CD4-positive, alpha-beta memory T cell (primary cell): ENCODE results near the gene COA1. TPM values are rescaled to one million over a fixed set of nuclear protein-coding genes. Genes with fewer than 3 reads are reported as not detected.
A peak's percentile ranks its signal among the peaks of the same experiment; 100 is the strongest.

Experiments
- CTCF ChIA-PET: fragments of 350-600 bp; sonication (Branson Sonifier 250); formaldehyde crosslinking; loops from one replicate; lab custom pipeline; 2021; ENCODE audit warnings: inconsistent platforms; ENCODE audit not compliant: partially characterized antibody; lab: Charles Lee
- POLR2A ChIA-PET: fragments of 350-600 bp; sonication (Branson Sonifier 250); formaldehyde crosslinking; loops from one replicate; lab custom pipeline; 2021; ENCODE audit not compliant: partially characterized antibody; lab: Charles Lee
- DNase-seq, 5 donors: peaks; one replicate each; pipeline versions ENCODE4 v3.0.0 to v3.0.0-alpha.2; 2020 to 2022; ENCODE audit warnings: mixed read lengths in 1 of 5
- H3K27ac ChIP-seq: one replicate; pipeline ENCODE4 v1.7.0; 2013; ENCODE audit warnings: low read depth, low read length
- H3K27me3 ChIP-seq: 2 replicates; pipeline ENCODE4 v1.7.0; 2013; ENCODE audit warnings: mild to moderate bottlenecking, low read length, moderate library complexity; ENCODE audit not compliant: insufficient read depth
- H3K36me3 ChIP-seq: 2 replicates; pipeline ENCODE4 v1.7.0; 2013; ENCODE audit warnings: mild to moderate bottlenecking, low read length, moderate library complexity; ENCODE audit not compliant: insufficient read depth
- H3K4me1 ChIP-seq: 2 replicates; pipeline ENCODE4 v1.7.0; 2013; ENCODE audit warnings: mild to moderate bottlenecking, low read length, moderate library complexity; ENCODE audit not compliant: insufficient read depth
- H3K4me3 ChIP-seq, 2 donors: one replicate each; pipeline ENCODE4 v1.7.0; 2013; ENCODE audit warnings: low read length in 2 of 2, mild to moderate bottlenecking in 1 of 2
- H3K9me3 ChIP-seq, 2 donors: one replicate each; pipeline ENCODE4 v1.7.0; 2013; ENCODE audit warnings: low read length in 2 of 2, control low read depth in 1 of 2; ENCODE audit not compliant: control insufficient read depth in 1 of 2
- H3K27ac Mint-ChIP-seq, 7 donors: one replicate each; pipeline ENCODE4 v1.8.0; 2020 to 2021; ENCODE audit warnings: mixed read lengths in 7 of 7, mild to moderate bottlenecking in 6 of 7, inconsistent platforms in 3 of 7, moderate library complexity in 3 of 7
- H3K27me3 Mint-ChIP-seq, 2 donors: one replicate each; pipeline ENCODE4 v1.8.0; 2020 to 2021; ENCODE audit warnings: mixed read lengths in 2 of 2
- H3K36me3 Mint-ChIP-seq, 2 donors: one replicate each; pipeline ENCODE4 v1.8.0; 2020 to 2021; ENCODE audit warnings: mixed read lengths in 2 of 2, inconsistent platforms in 1 of 2, mild to moderate bottlenecking in 1 of 2
- H3K4me1 Mint-ChIP-seq, 4 donors: one replicate each; pipeline ENCODE4 v1.8.0; 2020 to 2021; ENCODE audit warnings: mixed read lengths in 4 of 4, mild to moderate bottlenecking in 1 of 4
- H3K4me3 Mint-ChIP-seq, 8 donors: one replicate each; pipeline ENCODE4 v1.8.0; 2020 to 2021; ENCODE audit warnings: mixed read lengths in 8 of 8, mild to moderate bottlenecking in 7 of 8, moderate library complexity in 6 of 8, inconsistent platforms in 3 of 8
- H3K9me3 Mint-ChIP-seq, 8 donors: one replicate each; pipeline ENCODE4 v1.8.0; 2020 to 2021; ENCODE audit warnings: mixed read lengths in 8 of 8, mild to moderate bottlenecking in 5 of 8, inconsistent platforms in 3 of 8, moderate library complexity in 1 of 8
- intact Hi-C: fragments of 100-400 bp; cut with micrococcal nuclease; formaldehyde crosslinking; loops from one replicate; pipeline ENCODE4 v1.15.1; 2023
- polyA plus RNA-seq, 2 donors: library from polyadenylated mRNA; unstranded; fragments of 300-500 nt; fragmentation: Illumina TruSeq; gene quantifications; one replicate each; pipeline ENCODE4 v1.2.3, GENCODE V29; 2021
- total RNA-seq, 2 experiments: library from RNA; stranded (reverse); gene quantifications; one replicate each; pipeline ENCODE4 v1.2.3, GENCODE V29; 2021

The COA1 gene
- total and polyA plus RNA-seq, 4 experiments from 2014 or later: 43.7 to 56.4 (median 52.6) TPM

DNA sequence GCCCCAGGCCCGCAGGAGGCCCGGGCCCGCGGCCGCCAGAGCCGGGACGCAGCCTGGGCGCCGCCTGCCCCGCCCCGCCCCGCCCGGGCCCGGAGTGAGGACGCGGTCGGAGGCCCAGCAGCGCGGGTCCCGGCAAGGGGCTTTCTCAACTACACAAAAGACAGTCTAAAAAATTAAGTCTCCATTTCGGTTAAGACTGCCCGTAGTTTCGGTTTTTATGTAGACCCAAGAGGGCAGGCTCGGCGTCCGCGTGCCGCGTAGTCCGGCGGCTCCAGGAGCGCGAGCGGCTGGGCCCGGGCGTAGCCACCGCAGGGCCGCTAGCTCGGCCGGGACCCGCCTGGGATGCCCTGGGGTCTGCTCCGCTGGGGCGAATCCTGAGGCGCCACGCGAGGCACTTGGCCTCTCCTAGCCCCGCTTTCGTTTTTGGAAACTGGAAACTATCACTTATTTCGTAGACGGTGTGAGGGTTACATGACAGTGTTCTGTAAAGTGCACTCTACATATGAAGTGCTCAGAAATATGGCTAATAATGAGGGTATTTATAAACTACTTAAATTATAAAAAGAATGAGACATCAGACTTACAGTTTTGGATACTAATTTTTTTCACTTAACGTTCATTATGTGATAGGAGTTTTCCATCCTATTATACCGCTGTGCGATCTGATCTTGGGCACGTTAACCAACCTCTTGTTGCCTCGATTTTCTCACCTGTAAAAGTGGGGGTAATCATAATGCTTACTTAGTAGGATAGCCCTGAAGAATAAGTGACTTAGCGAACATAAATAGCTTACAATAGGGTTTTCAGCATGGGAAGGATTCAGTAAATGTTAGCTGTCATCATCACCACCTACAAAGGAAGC is 29.7 kb upstream of the COA1 start:
- H3K4me1 Mint-ChIP-seq: peaks cover 22 to 50% (median 41%) of the 10 kb centered on the region in 4 donors
- CTCF ChIA-PET: interaction anchor here (0.6 to 3.6 kb wide), 5 partner anchors 29 to 177 kb away, joined by 3 to 10 read pairs (median 6); partner anchors contain the start of genes COA1 and STK17A
- no peaks in the 10 kb centered on the region for H3K27me3 ChIP-seq

GRCh38 chr7:43758029-43758821 is 28.9 kb upstream of the COA1 start, which contains the start of gene BLVRA:
TSS of gene BLVRA (plus strand) at chr7:43758680. CDS start at chr7:43771159, 12,479 bp downstream.
- POLR2A ChIA-PET: interaction anchor here (0.6 to 3.0 kb wide), 11 partner anchors 9 to 304 kb away, joined by 3 to 22 read pairs (median 4); partner anchors contain the start of genes COA1 and STK17A
- H3K27me3 Mint-ChIP-seq: no peaks in the 10 kb centered on the region
- intact Hi-C loops: loop anchor here (1.0 kb wide), 1 partner anchor 29 kb away; the partner anchor contains the start of gene COA1

More for the DNA sequence above, 29.7 kb upstream of the COA1 start:
- peaks cover 3% of the 10 kb centered on the region in 2 donors for H3K36me3 Mint-ChIP-seq
- H3K27ac ChIP-seq: peak overlapping the region; percentile 77
- H3K4me1 ChIP-seq: peaks cover 44% of the 10 kb centered on the region
- H3K27me3 Mint-ChIP-seq: no peaks in the 10 kb centered on the region
- H3K27ac Mint-ChIP-seq: peak overlapping the region; percentile 73 to 95 (median 89)
- intact Hi-C loops: loop anchor here (1.0 kb wide), 1 partner anchor 30 kb away; the partner anchor contains the start of gene COA1
- POLR2A ChIA-PET: interaction anchor here (0.6 to 3.0 kb wide), 12 partner anchors 10 to 731 kb away, joined by 3 to 22 read pairs (median 4); partner anchors contain the start of genes COA1, NUDCD3 and STK17A
- H3K9me3 Mint-ChIP-seq: no peaks in the 10 kb centered on the region
- H3K9me3 ChIP-seq: no peaks in the 10 kb centered on the region
- H3K4me3 Mint-ChIP-seq: peak overlapping the region; percentile 86 to 95 (median 91)
- DNase-seq: peak; percentile 57 to 69 (median 61)
- H3K4me3 ChIP-seq: peak overlapping the region; percentile 57 to 79
- H3K36me3 ChIP-seq: no peaks in the 10 kb centered on the region

DNA sequence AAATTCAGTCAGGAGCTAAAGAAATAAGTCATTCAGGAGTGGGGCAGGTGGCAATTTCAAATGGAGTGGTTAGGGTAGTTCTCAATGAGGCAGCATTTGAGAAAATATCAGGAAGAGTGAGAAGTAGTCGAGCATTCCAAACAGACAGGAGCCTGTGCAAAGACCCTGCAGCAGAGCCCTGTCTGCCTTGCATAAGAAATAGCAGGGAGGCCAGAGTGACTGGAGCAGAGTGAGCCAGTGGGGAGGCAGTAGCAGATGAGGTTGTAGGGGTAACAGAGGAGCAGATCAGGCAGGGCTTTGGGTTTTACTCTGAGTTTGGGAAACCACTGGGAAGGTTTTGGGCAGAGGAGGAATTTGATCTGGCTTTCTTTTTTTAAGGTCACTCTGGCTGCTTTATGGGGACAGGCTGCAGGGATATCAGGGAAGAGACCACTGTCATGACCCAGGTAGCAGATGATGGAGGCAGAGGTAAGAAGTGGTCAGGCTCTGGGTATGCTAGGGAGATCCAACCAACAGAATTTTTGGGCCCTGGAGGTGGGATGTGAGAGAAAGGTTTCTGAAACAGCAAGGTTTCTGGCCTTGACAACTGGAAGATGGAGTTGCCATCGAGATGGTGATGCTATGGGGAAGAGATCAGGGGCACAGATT is 27.9 kb upstream of the COA1 start:
- no peak overlapping the region for H3K27ac ChIP-seq
- Mint-ChIP-seq H3K9me3 (no peaks in the 10 kb centered on the region), H3K4me1 (peaks cover 20 to 35% (median 28%) of the 10 kb centered on the region in 4 donors), H3K4me3 (peak overlapping the region; percentile 67 to 82 (median 78)), H3K27ac (peak overlapping the region; percentile 43 to 87 (median 78)), H3K36me3 (peaks cover 3% of the 10 kb centered on the region in 2 donors), H3K27me3 (no peaks in the 10 kb centered on the region)
- ChIA-PET POLR2A (interaction anchor here (0.9 to 1.4 kb wide), 2 partner anchors 11 to 14 kb away, joined by 3 to 7 read pairs; no protein-coding TSS in a partner anchor), CTCF (interaction anchor here (0.8 to 3.6 kb wide), 4 partner anchors 25 to 175 kb away, joined by 5 to 11 read pairs (median 8); partner anchors contain the start of gene STK17A)
- no peak overlapping the region for H3K4me3 ChIP-seq
- no peak for DNase-seq
- H3K9me3 ChIP-seq: no peaks in the 10 kb centered on the region
- no peaks in the 10 kb centered on the region for H3K36me3 ChIP-seq
- no peaks in the 10 kb centered on the region for H3K27me3 ChIP-seq
- peaks cover 31% of the 10 kb centered on the region for H3K4me1 ChIP-seq
- intact Hi-C loops: no loop called here

More at GRCh38 chr7:43758029-43758821, 28.9 kb upstream of the COA1 start, which contains the start of gene BLVRA:
- peak within 1 kb of the TSS; percentile 77 for H3K27ac ChIP-seq
- H3K36me3 Mint-ChIP-seq: peaks cover 3% of the 10 kb centered on the region in 2 donors
- H3K9me3 Mint-ChIP-seq: no peaks in the 10 kb centered on the region
- H3K36me3 ChIP-seq: no peaks in the 10 kb centered on the region
- no peaks in the 10 kb centered on the region for H3K9me3 ChIP-seq
- peak within 1 kb of the TSS; percentile 86 to 95 (median 91) for H3K4me3 Mint-ChIP-seq
- peaks cover 22 to 42% (median 34%) of the 10 kb centered on the region in 4 donors for H3K4me1 Mint-ChIP-seq
- H3K4me1 ChIP-seq: peaks cover 36% of the 10 kb centered on the region
- H3K4me3 ChIP-seq: peak within 1 kb of the TSS; percentile 57 to 79
- H3K27ac Mint-ChIP-seq: peak within 1 kb of the TSS; percentile 79 to 95 (median 89)
- DNase-seq: peak; percentile 59 to 75 (median 69)
- no peaks in the 10 kb centered on the region for H3K27me3 ChIP-seq
- CTCF ChIA-PET: interaction anchor here (1.4 to 3.6 kb wide), 3 partner anchors 28 to 176 kb away, joined by 4 to 10 read pairs (median 6); partner anchors contain the start of genes COA1 and STK17A

- Mint-ChIP-seq H3K4me1 (peaks cover 17 to 28% (median 22%) of the 10 kb centered on the region in 4 donors), H3K9me3 (no peaks in the 10 kb centered on the region), H3K36me3 (peaks cover 3% of the 10 kb centered on the region in 2 donors), H3K27me3 (no peaks in the 10 kb centered on the region), H3K27ac (peak overlapping the region in 4 of 7 donors; percentile 18 to 87 (median 79)), H3K4me3 (peak overlapping the region in 7 of 8 donors; percentile 67 to 82 (median 77))
- intact Hi-C loops: no loop called here
- Histone ChIP-seq H3K4me3 (no peak overlapping the region), H3K9me3 (no peaks in the 10 kb centered on the region), H3K36me3 (no peaks in the 10 kb centered on the region), H3K4me1 (peaks cover 27% of the 10 kb centered on the region), H3K27me3 (no peaks in the 10 kb centered on the region), H3K27ac (no peak overlapping the region)
- no peak for DNase-seq
- ChIA-PET POLR2A (no interaction called here), CTCF (interaction anchor here (0.6 to 1.9 kb wide), 6 partner anchors 18 to 174 kb away, joined by 3 to 11 read pairs (median 5); partner anchors contain the start of gene STK17A)
Measured at GRCh38 chr7:43756368-43757072, 27.2 kb upstream of the COA1 start.

DNA sequence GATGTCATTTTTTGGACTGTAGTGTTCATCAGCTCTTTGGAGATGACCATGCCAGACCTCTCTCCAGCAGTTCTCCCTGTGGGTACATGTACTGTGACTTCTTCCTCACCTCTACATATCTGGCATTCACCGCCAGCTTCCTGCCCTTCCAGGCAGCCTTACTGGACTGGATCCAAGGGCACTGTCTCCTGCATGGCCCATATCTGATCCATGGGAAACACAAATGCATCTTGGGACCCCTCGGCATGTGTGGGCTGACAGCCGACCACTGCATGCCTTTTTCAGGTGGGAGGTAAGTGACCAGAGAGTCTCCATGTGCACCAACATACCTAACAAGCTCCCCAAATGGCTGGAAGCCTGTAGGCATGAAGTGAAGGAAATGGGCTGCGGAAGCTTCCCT is 25.3 kb upstream of the COA1 start:
- no peaks in the 10 kb centered on the region for H3K9me3 ChIP-seq
- POLR2A ChIA-PET: interaction anchor here (0.7 kb wide), 1 partner anchor 26 kb away, joined by 3 read pairs; the partner anchor contains the start of gene COA1
- Mint-ChIP-seq H3K9me3 (no peaks in the 10 kb centered on the region), H3K36me3 (peaks cover 0 to 3% of the 10 kb centered on the region in 2 donors), H3K27ac (no peak overlapping the region), H3K4me3 (no peak overlapping the region), H3K27me3 (no peaks in the 10 kb centered on the region), H3K4me1 (peaks cover 10 to 21% (median 13%) of the 10 kb centered on the region in 4 donors)
- H3K27me3 ChIP-seq: no peaks in the 10 kb centered on the region
- no peak overlapping the region for H3K27ac ChIP-seq
- no peaks in the 10 kb centered on the region for H3K36me3 ChIP-seq
- no peak overlapping the region for H3K4me3 ChIP-seq
- intact Hi-C loops: no loop called here
- H3K4me1 ChIP-seq: peaks cover 14% of the 10 kb centered on the region
- CTCF ChIA-PET: interaction anchor here (1.8 kb wide), 1 partner anchor 172 kb away, joined by 5 read pairs; the partner anchor contains the start of gene STK17A
- no peak for DNase-seq
